Stimulated activated CD8-positive, alpha-beta memory T cell treated with anti-CD3 and anti-CD28 coated beads, Interleukin-7, amount 100 ng/mL, for 4 hours (primary cell): Measurements from ENCODE around the gene SPTBN1.
"Not testable (repeated sequence)": the region's sequence is repeated elsewhere in the genome, so short reads cannot be mapped to it uniquely, and the experiment has no call there.

ENCODE experiments used
- DNase-seq, 2 donors: peaks; one replicate each; pipeline ENCODE4 v3.0.0-alpha.2; 2020; ENCODE audit warnings: low read depth in 2 of 2

Gene SPTBN1

DNA sequence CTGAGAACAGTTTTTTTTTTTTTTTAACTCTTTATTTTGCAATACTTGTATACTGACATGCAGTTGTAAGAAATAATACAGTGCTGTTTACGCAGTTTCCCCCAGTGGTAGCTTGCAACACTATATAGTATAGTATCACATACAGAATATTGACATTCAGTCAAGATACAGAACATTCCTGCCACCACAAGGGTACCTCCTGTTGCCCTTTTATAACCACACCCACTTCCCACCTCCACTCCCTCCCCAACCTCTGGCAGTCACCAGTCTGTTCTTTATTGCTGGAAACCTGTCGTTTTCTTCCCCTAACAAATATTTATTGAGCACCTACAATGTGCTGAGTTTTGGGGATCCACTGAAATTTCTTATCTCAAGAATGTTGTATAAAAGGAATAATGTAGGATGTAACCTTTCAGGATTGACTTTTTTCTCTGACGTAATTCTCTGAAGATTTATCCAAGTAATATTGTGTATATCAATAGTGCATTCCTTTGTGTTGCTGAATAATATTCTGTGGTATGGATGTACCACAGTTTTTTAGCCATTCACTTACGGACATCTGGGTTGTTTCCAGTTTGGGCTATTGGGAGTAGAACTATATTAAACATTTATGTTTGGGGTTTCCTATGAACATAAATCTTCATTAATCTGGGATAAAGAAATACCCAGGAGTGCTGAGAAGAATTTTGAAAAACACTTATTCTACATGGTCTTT, 215.9 kb downstream of the SPTBN1 start:
- no peak for DNase-seq

DNA sequence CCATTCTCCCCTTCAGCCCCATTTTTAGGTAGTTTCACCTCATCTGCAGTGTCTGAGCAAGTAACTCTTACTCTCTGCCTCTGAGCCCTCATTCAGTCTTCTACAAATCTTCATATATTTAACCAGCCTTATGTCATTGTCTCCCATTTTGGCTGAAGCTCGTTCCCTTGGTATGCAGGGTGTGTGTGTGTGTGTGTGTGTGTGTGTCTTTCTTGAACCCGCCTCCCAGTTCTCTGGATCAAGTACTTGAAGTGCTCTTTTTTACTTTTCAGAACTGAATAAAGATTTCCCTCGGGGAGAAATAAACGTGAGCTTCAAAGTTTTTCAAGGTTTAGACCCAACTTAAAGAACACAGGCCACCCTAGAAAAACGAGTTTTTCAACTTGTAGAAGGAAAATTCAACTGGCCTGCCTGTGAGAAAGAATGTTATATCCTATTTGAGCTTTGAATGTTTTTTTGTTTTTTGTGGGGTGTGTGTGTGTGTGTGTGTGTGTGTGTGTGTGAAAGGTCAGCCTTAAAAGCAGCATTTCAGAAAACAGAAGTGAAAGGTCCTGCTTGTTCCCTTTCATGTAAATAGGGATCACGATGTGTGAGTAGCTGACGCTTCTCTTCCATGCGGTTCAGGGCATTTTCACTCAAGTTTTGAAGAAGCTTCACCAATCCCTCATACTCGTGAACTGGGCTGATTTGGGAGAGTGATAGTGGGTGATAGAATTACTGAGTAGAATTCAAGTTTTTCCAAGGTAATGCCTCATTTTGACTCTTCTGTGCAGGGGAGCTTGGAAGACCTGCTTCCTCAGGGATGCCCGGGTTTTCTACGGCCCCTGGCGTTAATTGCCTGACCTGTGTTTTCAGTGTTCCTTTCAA, 216.7 kb downstream of the SPTBN1 start:
- DNase-seq, result no peak

DNA sequence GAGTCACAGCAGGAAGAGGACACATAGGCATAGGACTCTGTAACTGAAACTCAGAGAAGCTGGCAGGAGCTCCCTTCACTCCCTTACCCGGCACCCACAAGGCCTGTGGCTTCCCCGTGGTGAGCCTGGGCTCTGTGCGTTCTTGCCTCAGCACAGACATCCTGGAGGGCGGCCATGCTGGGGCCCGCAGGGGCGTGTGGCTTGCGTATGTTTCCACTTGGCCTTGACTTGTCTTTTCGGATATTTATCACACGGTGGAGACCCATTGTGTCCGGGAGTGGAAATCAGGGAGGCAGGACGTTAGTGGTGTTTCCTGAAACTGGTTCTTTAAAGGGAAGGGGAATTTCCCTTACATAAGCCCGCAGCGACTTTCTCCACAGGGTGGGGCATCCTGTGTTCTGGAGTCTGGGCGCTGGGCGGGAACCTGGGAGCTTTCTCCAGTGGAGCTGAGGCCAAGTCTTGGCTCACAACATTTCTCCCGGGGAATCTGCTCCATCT, 217.4 kb downstream of the SPTBN1 start:
- DNase-seq, result no peak

DNA sequence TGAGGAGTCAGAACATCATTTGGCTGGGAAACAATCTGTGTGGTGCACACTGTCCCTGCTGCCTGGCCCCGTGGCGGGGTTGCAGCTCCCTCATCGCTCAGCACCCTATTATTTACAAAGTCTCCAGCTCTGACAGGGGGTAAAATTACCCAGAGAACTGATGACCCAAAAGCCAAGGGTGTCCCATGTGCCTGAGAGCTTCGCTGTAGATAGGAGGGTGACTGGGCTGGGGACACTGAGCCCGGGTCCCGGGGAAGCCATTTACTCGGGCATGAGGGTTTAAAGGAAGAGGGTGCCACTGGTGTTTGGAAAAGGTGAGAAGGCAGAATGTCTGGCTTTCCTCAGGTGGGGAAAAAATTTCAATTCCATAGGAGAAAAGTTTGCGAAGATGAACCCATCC, 219.2 kb downstream of the SPTBN1 start:
- DNase-seq, result no peak

DNA sequence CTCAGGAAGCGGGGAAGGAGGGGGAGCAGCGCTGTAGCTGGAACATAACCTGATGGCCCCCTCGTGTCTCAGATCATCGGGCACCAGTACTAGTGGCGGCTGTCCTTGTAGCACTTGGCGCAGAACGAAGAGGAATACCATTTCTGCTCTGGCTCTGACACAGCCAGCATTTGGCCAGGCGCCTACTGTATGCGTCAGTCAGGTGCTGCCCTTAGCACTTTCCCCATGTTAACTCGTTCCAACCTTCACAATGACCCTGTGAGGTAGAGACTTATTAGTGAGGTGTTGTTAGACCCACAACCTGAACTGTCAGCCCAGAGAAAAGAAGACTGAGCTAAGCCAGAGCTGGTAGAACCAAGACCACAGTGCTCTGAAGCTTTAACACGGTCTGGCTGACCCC, 219.6 kb downstream of the SPTBN1 start:
- no peak for DNase-seq

DNA sequence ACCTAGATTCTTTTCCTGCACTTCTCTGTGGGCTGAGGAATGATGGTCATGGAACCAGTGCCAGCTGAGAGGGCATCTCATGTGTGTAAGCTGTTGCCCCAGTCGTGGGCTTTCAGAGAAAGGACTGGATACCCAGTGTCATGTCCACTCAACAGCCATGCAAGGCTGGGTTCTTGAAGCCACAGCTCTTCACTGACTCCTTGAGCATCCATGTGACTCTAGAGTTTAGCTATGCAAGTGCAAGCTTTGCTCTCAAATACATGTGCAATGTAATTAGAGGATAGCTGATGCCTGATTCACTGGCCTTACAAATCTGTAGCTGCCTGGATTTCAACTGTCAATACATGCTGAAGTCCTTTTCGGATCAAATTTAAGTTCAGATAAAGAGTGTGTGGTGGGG, 220.5 kb downstream of the SPTBN1 start:
- DNase-seq, result no peak

DNA sequence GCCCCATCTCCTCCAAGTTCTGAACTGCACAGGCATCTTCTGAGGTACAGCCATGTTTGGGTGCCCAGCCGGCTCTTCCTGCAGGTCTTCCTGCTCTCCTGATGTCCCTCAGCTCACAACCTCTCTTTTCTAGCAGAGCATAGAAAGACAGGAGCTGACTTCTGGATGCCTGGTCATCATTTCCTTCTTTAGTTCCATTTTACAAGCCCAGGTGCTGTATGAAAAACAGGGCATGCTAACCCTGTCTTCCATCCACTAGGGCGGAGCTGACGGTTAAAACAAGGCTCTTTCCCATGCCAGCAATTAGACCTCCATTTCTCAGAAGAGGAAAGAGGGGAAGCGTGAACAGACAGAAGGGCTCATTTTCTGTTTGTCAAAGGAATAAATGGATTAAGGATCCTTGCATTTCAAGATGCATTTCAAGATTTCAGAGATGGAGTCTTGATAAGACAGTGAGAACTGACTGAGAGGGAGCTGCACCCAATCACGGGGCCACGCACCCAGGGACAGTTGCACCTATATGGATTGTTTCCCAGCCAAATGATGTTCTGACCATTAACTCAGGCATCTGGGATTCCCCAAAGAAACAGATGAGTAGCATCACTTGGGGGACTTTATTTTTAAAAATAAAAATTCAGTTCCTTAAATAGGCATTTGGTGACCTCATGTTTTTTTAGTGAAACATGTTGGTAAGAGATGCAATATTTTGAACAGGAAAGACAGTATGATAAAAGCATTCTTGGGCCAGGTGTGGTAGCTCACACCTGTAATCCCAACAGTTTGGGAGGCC, 221.5 kb downstream of the SPTBN1 start:
- no peak for DNase-seq

DNA sequence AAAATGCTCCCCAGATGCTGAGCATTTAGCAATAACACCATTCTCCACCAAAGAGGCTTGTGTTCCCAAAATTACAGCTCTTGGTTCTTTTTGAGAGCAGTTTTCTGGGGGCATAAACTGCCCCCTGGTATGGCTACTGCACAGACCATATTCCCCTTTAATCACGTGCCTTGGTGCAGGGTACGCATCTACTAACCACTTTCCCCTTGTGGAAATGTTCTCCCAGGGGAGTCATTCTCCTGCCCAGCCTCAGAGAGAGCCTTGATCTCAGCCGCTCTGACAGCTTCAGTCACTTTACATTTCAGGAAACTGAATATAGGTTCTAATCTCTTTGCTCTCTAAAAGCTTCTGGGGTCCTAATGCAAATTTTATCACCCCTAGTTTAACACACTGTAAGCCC, 222.6 kb downstream of the SPTBN1 start:
- DNase-seq, result no peak

DNA sequence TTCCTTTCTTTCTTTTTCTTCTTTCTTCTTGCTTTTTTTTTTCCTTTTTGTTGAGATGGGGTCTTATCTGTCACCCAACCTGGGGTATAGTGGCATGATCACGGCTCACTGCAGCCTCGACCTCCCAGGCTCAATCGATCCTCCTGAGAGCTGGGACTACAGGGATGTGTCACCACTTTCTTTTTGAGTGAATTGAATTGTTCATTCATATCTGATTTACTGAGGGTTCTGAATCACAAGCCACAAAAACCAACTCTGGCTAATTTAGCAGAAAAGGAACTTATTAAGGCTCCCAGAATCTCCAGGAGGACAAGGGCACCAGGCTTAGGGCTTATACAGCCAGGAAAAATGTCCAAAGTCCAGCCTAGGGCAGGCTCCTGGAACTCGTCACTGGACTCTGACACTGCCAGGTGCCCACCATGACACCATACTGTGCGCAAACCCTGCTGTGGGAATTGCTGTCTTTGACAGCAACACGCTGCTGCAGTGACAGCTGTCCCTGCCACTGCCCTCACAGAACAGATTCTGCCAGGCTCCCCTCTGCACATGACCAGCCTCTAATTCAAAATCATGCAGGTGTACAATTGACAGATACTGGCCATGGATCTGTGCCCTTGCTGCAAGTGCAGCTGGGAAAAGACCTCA, 224.4 kb downstream of the SPTBN1 start:
- DNase-seq, result no peak

DNA sequence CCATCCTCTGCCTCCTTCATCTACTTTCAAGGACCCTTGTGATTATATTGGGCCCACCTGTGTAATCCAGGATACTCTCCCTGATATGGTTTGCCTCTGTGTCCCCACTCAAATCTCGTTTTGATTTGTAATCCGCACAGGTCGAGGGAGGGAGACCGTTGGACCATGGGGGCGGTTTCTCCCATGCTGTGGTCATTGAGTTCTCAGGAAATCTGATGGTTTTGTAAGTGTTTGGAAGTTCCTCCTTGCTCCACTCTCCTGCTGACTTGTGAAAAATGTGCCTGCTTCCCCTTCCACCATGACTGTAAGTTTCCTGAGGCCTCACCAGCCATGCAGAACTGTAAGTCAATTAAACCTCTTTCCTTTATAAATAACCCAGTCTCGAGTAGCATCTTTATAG, 225.3 kb downstream of the SPTBN1 start:
- no peak for DNase-seq

DNA sequence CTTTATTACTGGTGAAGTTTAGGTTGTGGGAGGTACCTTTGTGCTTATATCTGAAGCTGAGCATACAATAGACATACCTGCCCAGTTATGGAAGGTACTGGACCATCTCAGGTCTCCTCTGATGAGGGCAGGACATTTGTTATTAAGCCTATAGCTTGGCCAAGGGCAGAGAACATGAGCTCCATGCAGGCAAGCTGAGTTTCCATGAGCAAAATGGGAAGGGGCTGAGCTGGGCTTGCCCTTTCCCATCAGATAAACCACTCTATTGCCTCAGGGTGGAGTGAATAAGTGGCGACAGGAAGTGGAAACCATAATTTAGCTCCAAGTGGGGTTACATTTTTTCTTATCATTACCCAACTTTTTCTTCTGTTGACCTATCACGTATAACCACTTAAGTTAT, 227.5 kb downstream of the SPTBN1 start:
- DNase-seq, result no peak

DNA sequence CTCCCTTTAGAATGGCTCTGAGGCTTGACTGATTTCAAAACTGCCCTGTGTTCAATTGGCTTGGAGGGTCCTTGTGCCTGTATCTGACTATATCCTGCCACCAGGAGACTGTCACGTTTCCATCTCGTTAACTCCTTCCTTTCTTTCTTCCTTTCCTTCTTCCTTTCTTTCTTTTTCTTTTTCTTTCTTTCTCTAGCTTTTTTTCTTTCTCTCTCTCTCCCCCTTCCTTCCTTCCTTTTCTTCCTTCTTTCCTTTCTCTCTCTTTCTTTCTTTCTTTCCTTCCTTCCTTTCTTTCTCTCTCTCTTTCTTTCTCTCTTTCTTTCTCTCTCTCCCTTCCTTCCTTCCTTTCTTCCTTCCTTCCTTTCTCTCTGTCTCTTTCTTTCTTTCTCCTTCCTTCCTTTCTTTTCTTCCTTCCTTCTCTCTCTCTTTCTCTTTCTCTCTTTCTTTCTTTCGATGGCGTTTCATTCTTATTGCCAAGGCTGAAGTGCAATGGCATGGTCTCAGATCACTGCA, 229.2 kb downstream of the SPTBN1 start:
- no peak for DNase-seq

DNA sequence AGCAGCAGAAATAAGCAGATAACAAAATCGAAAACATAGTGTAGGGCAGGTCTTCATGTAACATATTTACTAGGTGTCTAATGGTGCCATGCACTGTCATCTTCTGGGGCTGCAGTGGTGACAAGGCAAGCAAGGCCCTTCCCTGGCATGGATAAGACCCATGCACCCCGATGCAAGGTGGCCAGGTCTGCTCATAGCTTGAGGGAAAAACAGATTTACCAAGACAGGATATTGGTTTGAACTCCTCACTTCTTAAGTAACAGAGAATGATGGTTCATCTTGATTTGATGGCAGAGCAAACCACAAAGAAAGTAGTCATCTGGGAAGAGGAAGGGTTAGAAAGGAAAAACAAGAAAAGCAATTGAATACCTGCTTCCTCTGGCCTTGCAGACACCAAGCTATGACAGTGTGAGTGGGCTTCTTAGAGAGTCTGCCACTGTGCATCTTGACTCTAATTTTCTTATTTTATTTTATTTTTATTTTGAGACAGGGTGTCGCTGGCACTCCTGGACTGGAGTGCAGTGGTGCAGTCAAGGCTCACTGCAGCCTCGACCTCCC, 231.5 kb downstream of the SPTBN1 start:
- no peak for DNase-seq

DNA sequence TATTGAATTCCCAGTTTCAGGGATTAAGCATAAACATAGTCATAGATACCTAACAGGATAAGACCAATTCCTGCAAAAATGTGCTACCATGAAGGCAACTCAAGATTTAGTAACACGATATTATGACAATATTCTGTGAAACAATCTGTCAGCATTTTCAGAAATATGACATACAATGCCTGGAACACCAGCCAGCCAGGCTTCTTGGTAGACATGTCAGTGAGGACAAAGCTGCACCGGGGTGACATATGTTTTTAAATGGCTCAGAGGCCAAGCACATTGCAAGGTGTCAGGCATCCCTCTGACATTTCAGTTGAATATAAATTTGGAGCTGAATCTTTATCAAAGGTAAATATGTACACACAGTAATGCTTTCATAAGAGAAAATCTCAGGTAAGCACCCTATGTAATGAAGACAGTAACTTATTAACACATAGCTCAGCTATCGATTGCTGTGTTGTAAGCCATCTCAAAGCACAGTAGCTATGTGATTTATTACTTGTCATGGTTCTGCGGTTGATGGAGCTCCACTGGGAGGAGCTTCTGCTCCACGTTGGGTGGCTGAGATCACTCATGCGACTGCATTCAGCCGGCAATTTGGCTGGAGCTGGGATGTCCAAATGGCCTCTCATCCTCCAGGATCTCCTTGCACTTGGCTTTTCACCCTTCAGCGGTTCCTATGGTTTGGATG, 235.5 kb downstream of the SPTBN1 start:
- no peak for DNase-seq

DNA sequence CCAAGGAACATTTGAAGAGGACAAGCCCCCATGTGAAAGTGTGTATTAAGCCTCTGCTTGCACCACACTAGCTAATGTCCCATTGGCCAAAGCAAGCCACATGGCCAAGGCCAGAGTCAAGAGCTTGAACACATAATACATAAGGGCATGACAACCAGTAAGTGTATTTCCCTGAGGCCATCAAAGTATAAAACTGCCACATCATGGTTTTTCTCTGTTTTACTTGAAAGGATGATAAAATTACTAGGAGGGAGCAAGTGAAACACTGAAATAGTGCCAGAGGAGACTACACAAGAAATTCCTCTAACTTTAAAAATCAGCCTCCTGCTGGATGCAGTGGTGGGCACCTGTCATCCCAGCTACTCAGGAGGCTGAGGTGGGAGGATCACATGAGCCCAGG, 236.4 kb downstream of the SPTBN1 start:
- no peak for DNase-seq

DNA sequence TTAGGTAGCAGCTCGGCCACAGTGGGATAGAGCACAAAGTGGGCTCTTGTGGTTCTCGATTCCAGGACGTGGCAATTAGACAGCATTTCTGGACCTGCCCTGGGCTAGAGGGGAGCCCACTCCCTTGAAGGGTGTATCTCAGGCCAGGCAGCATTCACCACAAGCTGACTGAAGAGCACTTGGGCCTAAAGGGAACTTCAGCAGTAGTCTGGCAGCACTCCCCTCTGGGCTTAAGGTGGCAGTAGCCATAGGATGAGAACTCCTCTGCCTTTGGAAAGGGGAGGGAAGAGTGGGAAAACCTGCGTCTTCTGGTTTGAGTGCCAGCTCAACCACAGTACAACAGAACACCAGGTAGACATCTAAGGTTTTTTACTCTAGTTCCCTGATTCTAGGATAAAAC, 239.3 kb downstream of the SPTBN1 start:
- DNase-seq, result no peak

DNA sequence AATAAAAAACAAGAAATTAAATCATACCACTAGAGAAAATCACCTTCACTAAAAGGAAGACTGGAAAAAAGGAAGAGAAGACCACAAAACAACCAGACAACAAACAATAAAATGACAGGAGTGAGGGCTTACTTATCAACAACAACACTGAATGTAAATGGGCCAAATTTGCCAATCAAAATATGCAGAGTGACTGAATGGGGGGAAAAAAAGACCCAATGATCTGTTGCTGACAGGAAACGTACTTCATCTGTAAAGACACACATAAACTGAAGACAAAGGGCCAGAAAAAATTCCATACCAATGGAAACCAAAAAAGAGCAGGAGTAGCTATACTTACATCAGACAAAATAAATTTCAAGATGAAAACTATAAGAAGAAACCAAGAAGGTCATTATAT, 241.8 kb downstream of the SPTBN1 start:
- DNase-seq, result no peak

DNA sequence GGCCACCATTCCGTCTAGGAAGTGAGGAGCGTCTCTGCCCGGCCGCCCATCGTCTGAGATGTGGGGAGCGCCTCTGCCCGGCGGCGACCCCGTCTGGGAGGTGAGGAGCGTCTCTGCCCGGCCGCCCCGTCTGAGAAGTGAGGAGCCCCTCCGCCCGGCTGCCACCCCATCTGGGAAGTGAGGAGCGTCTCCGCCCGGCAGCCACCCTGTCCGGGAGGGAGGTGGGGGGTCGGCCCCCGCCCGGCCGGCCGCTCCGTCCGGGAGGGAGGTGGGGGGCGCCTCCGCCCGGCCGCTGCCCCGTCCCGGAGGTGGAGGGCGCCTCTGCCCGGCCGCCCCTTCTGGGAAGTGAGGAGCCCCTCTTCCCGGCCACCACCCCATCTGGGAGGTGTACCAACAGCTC, 242.8 kb downstream of the SPTBN1 start:
- not testable (repeated sequence) for DNase-seq

DNA sequence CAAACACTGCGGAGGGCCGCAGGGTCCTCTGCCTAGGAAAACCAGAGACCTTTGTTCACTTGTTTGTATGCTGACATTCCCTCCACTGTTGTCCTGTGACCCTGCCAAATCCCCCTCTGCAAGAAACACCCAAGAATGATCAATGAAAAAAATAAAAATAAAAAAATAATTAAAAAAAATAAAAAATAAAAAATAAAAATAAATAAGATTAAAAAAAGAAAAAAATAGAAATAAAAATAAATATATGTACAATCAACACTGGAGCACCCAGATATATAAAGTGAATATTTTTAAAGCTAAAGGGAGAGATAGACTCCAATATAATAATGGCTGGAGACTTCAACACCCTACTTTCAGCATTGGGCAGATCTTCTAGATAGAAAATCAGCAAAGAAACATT, 243.5 kb downstream of the SPTBN1 start:
- DNase-seq, result no peak

DNA sequence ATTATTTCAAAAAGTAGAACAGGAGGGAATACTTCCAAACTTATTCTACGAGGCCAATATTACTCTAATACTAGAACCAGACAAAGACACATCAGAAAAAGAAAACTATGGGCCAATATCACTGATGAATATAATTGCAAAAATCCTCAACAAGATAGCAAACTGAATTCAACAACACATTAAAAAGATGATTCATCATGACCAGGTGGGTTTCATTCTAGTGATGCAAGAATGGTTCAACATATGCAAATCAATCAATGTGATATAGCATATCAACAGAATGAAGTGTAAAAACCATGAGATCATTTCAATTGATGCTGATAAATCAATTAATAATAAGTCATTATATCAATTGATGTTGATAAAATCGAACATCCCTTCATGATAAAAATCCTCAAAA, 244.9 kb downstream of the SPTBN1 start:
- DNase-seq, result no peak

DNA sequence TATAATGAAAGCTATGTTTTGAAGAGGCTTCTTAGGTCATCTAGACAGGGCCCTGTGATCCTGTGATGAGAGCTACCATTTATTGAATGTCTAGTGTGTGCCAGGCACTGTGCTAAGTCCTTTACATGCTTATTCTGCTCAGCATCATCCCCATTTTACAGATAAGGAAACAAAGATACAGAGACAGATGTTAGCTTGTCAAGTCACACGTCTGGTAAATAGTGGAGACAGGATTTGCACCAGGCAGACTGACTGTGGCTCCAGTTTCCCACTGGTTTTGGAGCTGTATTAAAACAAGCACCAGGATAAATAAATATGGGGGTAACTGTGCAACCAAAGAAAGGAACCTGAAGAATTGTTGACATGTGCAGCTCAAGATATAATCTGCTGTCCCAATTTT, 248.1 kb downstream of the SPTBN1 start:
- DNase-seq, result no peak
